Measurements from ENCODE around the gene GNAS.

- no peak for TF ChIP-seq ZNF274 (IDR thresholded peaks at IDR 0.05; ENCODE audit: low read depth, low read length)
- TF ChIP-seq YY1 (IDR thresholded peaks at IDR 0.05; ENCODE audit: insufficient read depth, insufficient read length) = no peak
These were observed 1.6 kb downstream of the GNAS start for GRCh38 chr20:58853976-58854637.

Measured in NT2/D1 (cell line).